Peyer's patch (tissue), 4 donors: ENCODE measurements around the gene PRB3. TPM values are rescaled to one million over a fixed set of nuclear protein-coding genes. Genes with fewer than 3 reads are reported as not detected.

Source experiments
- DNase-seq, 3 donors: peaks; one replicate each; pipeline ENCODE4 v3.0.0-alpha.2; 2017 to 2019
- H3K27ac ChIP-seq, 4 donors: fragments of 200-600 bp; sonication (generic); one replicate each; pipeline ENCODE4 v1.5.1; 2016 to 2019
- H3K27me3 ChIP-seq, 2 donors: fragments of 200-600 bp; sonication (generic); one replicate each; pipeline ENCODE4 v1.5.1; 2019
- H3K36me3 ChIP-seq, 3 donors: fragments of 200-600 bp; sonication (generic); one replicate each; pipeline ENCODE4 v1.5.1; 2016 to 2019
- H3K4me1 ChIP-seq, 4 donors: fragments of 200-600 bp; sonication (generic); one replicate each; pipeline ENCODE4 v1.5.1; 2016 to 2019
- H3K4me3 ChIP-seq, 4 donors: fragments of 200-600 bp; sonication (generic); 1 replicate in 3 of 4; 2 replicates in 1 of 4; pipeline ENCODE4 v1.5.1; 2016 to 2019; ENCODE audit warnings: mild to moderate bottlenecking in 1 of 4
- H3K9me3 ChIP-seq, 4 donors: fragments of 200-600 bp; sonication (generic); one replicate each; pipeline ENCODE4 v1.5.1; 2016 to 2019; ENCODE audit warnings: mild to moderate bottlenecking in 1 of 4
- CTCF ChIP-seq, 6 experiments: fragments of 450-650 bp in 4 of 6; fragments of 200-600 bp in 2 of 6; sonication (generic) in 1 of 6; IDR thresholded peaks; one replicate each; pipeline ENCODE4 v1.5.1; 2017 to 2019; ENCODE audit warnings: antibody characterized with exemption in 6 of 6, mild to moderate bottlenecking in 3 of 6, moderate library complexity in 1 of 6
- POLR2A ChIP-seq, 2 donors: fragments of 450-650 bp; IDR thresholded peaks; one replicate each; pipeline ENCODE4 v1.5.1; 2017; ENCODE audit warnings: antibody characterized with exemption in 2 of 2, mild to moderate bottlenecking in 2 of 2, moderate library complexity in 2 of 2
- total RNA-seq, 4 donors: library from RNA; depleted of rRNA; stranded (reverse); fragments of >200 nt; gene quantifications; one replicate each; pipeline ENCODE4 v1.1.0, GENCODE V29; 2016

Gene PRB3
- not detected for total RNA-seq

GRCh38 chr12:11269607-11270006 is at the start of gene PRB3:
TSS of gene PRB3 (minus strand) at chr12:11269707. CDS start at chr12:11269669, 38 bp downstream.
- no peak within 1 kb of the TSS for H3K27ac ChIP-seq
- no peak for DNase-seq
- H3K27me3 ChIP-seq: no peaks in the 10 kb centered on the region
- no peaks in the 10 kb centered on the region for H3K9me3 ChIP-seq
- H3K36me3 ChIP-seq: no peaks in the 10 kb centered on the region
- H3K4me3 ChIP-seq: no peak within 1 kb of the TSS
- H3K4me1 ChIP-seq: no peaks in the 10 kb centered on the region
- TF ChIP-seq POLR2A (IDR thresholded peaks at IDR 0.05) (no peak), CTCF (IDR thresholded peaks at IDR 0.05) (no peak)

DNA sequence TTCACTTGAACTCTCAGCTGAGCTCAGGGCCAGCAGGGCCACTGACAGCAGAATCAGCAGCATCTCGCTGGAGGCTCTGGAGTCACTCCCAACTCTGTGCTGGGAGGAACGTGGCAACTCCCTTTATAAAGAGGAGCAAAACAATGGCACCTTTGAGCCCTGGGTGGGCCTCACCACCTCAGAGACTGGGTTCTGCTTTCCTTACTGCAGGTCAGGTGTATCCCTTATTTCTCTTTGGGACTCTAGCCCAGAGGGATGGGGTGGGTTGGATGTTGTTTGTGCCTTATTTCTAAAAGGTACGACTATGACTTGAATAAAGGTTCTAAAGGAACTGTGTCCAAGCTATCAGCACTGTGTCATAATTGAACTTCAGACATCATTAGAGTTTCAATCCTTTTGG is 40.8 kb upstream of the PRB3 start, which contains the start of gene PRB4:
TSS of gene PRB4 (minus strand) at position 101 of the 400 bp plus-strand sequence. CDS start at position 63, 38 bp downstream.
- H3K27ac ChIP-seq: no peak within 1 kb of the TSS
- no peak for TF ChIP-seq CTCF (IDR thresholded peaks at IDR 0.05)
- no peak for TF ChIP-seq POLR2A (IDR thresholded peaks at IDR 0.05)
- no peaks in the 10 kb centered on the region for H3K4me1 ChIP-seq
- no peak for DNase-seq
- peaks cover 0 to 4% (median 0%) of the 10 kb centered on the region in 4 donors for H3K9me3 ChIP-seq
- H3K4me3 ChIP-seq: no peak within 1 kb of the TSS
- no peaks in the 10 kb centered on the region for H3K36me3 ChIP-seq
- H3K27me3 ChIP-seq: no peaks in the 10 kb centered on the region

DNA sequence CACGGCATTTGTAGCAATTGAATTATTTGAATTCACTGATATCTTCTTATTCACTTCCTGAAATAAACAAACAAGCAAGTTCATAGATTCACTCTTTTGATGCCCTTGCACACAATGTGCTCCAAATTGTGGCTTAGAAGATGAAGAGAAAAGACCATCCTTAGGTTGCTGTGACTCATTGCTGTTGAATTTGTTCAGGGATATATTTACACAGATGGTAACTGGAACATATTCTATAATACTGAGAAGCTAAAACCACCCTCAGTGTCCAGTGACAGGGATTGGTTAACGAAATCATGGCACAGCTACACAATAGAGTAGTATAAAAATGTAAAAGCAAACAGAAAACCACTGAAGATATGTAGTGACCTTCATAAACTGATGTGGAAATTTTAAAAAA is 37.6 kb upstream of the PRB3 start:
- no peak for DNase-seq
- Histone ChIP-seq H3K27ac (no peak overlapping the region), H3K27me3 (no peaks in the 10 kb centered on the region), H3K4me3 (no peak overlapping the region), H3K36me3 (no peaks in the 10 kb centered on the region), H3K4me1 (no peaks in the 10 kb centered on the region), H3K9me3 (peaks cover 0 to 2% (median 0%) of the 10 kb centered on the region in 4 donors)
- TF ChIP-seq POLR2A (IDR thresholded peaks at IDR 0.05) (no peak), CTCF (IDR thresholded peaks at IDR 0.05) (no peak)

DNA sequence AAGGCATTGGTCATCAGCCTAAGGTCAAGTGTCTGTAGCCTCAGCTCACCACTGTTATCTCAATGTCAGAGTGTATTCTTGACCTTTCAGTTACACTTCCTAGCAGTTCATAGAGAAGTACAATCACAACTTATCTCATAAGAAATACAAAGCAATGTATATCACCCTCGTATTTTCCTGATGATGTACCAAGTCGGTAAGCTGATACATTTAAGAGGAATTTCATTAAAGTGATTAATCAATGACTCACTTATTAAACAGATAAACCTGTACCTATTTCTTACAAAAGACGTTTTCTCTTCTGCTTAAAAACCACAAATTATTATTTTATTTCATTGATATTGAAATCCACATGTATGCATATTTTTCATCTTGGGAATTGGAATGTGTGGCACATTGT is 3.9 kb upstream of the PRB3 start:
- Histone ChIP-seq H3K27me3 (no peaks in the 10 kb centered on the region), H3K36me3 (no peaks in the 10 kb centered on the region), H3K4me1 (no peaks in the 10 kb centered on the region), H3K9me3 (no peaks in the 10 kb centered on the region), H3K27ac (no peak overlapping the region), H3K4me3 (no peak overlapping the region)
- DNase-seq: no peak
- TF ChIP-seq CTCF (IDR thresholded peaks at IDR 0.05) (no peak), POLR2A (IDR thresholded peaks at IDR 0.05) (no peak)

DNA sequence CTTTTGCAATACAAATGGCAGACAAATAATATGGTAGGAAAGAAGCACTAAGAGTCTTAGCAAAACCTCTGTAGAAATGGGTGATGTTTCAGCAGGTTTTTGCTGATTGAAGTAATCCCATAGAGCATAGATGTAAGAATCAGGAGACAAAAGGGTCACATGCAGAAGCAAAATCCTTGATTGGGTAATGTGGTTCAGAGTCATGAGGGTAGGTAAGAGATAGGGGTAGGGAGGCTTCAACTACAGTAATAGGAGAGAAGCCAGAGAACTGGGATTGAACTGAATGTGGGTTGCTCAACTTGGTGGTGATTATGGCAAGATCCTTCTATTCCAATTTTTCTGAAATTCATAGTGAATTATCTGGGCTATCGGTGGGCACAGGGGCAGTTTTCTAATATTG is 5.0 kb downstream of the PRB3 start:
- Histone ChIP-seq H3K9me3 (no peaks in the 10 kb centered on the region), H3K4me1 (no peaks in the 10 kb centered on the region), H3K27me3 (no peaks in the 10 kb centered on the region), H3K27ac (no peak overlapping the region), H3K36me3 (no peaks in the 10 kb centered on the region), H3K4me3 (no peak overlapping the region)
- no peak for TF ChIP-seq CTCF (IDR thresholded peaks at IDR 0.05)
- no peak for TF ChIP-seq POLR2A (IDR thresholded peaks at IDR 0.05)
- no peak for DNase-seq

DNA sequence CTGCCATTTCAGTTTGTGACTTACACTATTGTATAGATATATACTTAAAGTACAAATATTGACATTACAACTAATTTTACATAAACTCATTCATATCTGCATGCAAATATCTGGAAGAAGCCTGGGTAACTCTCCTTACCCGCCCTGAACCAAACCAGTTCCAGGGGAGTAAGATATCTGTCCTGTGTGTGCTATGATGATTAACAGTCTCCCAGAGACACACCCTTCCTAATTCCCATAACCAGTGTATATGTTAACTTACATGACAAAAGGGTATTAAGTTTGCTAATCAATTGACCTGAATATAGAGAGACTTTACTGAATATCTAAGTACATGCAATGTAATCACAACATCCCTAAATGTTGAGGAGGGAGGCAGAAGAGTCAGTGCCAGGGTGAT is 23.0 kb downstream of the PRB3 start:
- no peaks in the 10 kb centered on the region for H3K4me1 ChIP-seq
- no peaks in the 10 kb centered on the region for H3K27me3 ChIP-seq
- H3K9me3 ChIP-seq: no peaks in the 10 kb centered on the region
- DNase-seq: no peak
- TF ChIP-seq CTCF (IDR thresholded peaks at IDR 0.05): no peak
- no peak for TF ChIP-seq POLR2A (IDR thresholded peaks at IDR 0.05)
- H3K4me3 ChIP-seq: no peak overlapping the region
- H3K27ac ChIP-seq: no peak overlapping the region
- no peaks in the 10 kb centered on the region for H3K36me3 ChIP-seq
